ENCODE measurements around the gene NR1H4. TPM values are rescaled to one million over a fixed set of nuclear protein-coding genes. Genes with fewer than 3 reads are reported as not detected.

The NR1H4 gene
- total and polyA plus RNA-seq, 2 of the 13 experiments (the other 11 are each of a cell fraction or from before 2014, with no cell fraction given), result 27.3 to 114 TPM

DNA sequence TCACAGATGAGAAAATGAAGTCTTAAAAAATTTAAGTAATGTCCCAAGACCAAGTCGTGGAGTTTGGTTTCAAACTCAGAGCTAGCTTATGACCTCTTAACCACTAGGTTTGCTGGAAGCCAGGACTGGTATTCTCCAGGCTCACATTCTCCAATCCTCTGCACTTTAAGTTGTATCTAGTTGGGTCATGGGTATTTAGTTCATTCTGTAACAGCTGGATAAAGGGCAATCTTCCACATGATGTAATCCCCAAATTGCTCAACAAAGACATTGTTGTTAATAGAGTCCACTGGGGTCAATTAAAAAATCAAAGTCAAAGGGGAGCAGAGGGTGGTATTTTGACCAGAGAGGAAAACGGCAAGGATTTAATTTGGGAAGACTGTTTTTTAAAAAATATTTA is 82.1 kb downstream of the NR1H4 start (continued):
- TF ChIP-seq, protein P1, sequence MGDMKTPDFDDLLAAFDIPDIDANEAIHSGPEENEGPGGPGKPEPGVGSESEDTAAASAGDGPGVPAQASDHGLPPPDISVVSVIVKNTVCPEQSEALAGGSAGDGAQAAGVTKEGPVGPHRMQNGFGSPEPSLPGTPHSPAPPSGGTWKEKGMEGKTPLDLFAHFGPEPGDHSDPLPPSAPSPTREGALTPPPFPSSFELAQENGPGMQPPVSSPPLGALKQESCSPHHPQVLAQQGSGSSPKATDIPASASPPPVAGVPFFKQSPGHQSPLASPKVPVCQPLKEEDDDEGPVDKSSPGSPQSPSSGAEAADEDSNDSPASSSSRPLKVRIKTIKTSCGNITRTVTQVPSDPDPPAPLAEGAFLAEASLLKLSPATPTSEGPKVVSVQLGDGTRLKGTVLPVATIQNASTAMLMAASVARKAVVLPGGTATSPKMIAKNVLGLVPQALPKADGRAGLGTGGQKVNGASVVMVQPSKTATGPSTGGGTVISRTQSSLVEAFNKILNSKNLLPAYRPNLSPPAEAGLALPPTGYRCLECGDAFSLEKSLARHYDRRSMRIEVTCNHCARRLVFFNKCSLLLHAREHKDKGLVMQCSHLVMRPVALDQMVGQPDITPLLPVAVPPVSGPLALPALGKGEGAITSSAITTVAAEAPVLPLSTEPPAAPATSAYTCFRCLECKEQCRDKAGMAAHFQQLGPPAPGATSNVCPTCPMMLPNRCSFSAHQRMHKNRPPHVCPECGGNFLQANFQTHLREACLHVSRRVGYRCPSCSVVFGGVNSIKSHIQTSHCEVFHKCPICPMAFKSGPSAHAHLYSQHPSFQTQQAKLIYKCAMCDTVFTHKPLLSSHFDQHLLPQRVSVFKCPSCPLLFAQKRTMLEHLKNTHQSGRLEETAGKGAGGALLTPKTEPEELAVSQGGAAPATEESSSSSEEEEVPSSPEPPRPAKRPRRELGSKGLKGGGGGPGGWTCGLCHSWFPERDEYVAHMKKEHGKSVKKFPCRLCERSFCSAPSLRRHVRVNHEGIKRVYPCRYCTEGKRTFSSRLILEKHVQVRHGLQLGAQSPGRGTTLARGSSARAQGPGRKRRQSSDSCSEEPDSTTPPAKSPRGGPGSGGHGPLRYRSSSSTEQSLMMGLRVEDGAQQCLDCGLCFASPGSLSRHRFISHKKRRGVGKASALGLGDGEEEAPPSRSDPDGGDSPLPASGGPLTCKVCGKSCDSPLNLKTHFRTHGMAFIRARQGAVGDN (CRISPR knock-in tag; IDR thresholded peaks at IDR 0.05), result no peak
- TF ChIP-seq HMGA1 (CRISPR knock-in tag; conservative IDR thresholded peaks at IDR 0.05) (no peak), HOXA5 (CRISPR knock-in tag; IDR thresholded peaks at IDR 0.05) (no peak), CBX1 (IDR thresholded peaks at IDR 0.05; ENCODE audit: low read depth) (no peak), KLF11 (CRISPR knock-in tag; IDR thresholded peaks at IDR 0.05) (no peak), RARA (CRISPR knock-in tag; IDR thresholded peaks at IDR 0.05) (peak; percentile 31), SOX6 (IDR thresholded peaks at IDR 0.05) (no peak), SOX6 (CRISPR knock-in tag; IDR thresholded peaks at IDR 0.05) (peak; percentile 73), GATAD1 (CRISPR knock-in tag; IDR thresholded peaks at IDR 0.05) (no peak), ZNF777 (CRISPR knock-in tag; IDR thresholded peaks at IDR 0.05) (no peak), MEF2D (CRISPR knock-in tag; IDR thresholded peaks at IDR 0.05) (no peak), FOXA3 (CRISPR knock-in tag; IDR thresholded peaks at IDR 0.05) (peak; percentile 58), ZNF451 (CRISPR knock-in tag; IDR thresholded peaks at IDR 0.05) (no peak), ZNF644 (CRISPR knock-in tag; IDR thresholded peaks at IDR 0.05; ENCODE audit: low read depth) (0 out of 2 replicates have a peak, but pooled peaks have one; percentile 20), ZBTB7B (CRISPR knock-in tag; IDR thresholded peaks at IDR 0.05) (no peak), FUBP1 (CRISPR knock-in tag; IDR thresholded peaks at IDR 0.05; ENCODE audit: borderline replicate concordance) (no peak), RNF2 (conservative IDR thresholded peaks at IDR 0.05; ENCODE audit: low read depth) (no peak), FOXO1 (CRISPR knock-in tag; IDR thresholded peaks at IDR 0.05) (no peak), ZNF256 (CRISPR knock-in tag; conservative IDR thresholded peaks at IDR 0.05) (no peak), ZFYVE20 (CRISPR knock-in tag; IDR thresholded peaks at IDR 0.05; ENCODE audit: borderline replicate concordance, low read depth) (no peak), DR1 (CRISPR knock-in tag; IDR thresholded peaks at IDR 0.05) (no peak), HNF1B (CRISPR knock-in tag; IDR thresholded peaks at IDR 0.05) (no peak), MTERF4 (CRISPR knock-in tag; IDR thresholded peaks at IDR 0.05) (no peak)
- TF ChIP-seq, protein P2, sequence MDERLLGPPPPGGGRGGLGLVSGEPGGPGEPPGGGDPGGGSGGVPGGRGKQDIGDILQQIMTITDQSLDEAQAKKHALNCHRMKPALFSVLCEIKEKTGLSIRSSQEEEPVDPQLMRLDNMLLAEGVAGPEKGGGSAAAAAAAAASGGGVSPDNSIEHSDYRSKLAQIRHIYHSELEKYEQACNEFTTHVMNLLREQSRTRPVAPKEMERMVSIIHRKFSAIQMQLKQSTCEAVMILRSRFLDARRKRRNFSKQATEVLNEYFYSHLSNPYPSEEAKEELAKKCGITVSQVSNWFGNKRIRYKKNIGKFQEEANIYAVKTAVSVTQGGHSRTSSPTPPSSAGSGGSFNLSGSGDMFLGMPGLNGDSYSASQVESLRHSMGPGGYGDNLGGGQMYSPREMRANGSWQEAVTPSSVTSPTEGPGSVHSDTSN (CRISPR knock-in tag; IDR thresholded peaks at IDR 0.05), result no peak
